Gastroesophageal sphincter (tissue), 4 donors: ENCODE results near the gene CNTNAP2. TPM values are rescaled to one million over a fixed set of nuclear protein-coding genes. Genes with fewer than 3 reads are reported as not detected.

Experiments
- ATAC-seq: fragments of 150-250 bp; one replicate; pipeline ENCODE4 v1.9.1; 2016; ENCODE audit warnings: mild to moderate bottlenecking, moderate library complexity
- H3K27ac ChIP-seq, 4 donors: fragments of 200-600 bp; sonication (generic) in 3 of 4; 1 replicate in 3 of 4; 2 replicates in 1 of 4; pipeline ENCODE4 v1.5.1; 2016 to 2019
- H3K27me3 ChIP-seq: fragments of 200-600 bp; sonication (generic); one replicate; pipeline ENCODE4 v1.5.1; 2019
- H3K36me3 ChIP-seq, 2 donors: fragments of 200-600 bp; sonication (generic); one replicate each; pipeline ENCODE4 v1.5.1; 2019; ENCODE audit warnings: control low read depth in 1 of 2
- H3K4me1 ChIP-seq, 3 donors: fragments of 200-600 bp; sonication (generic); 1 replicate in 2 of 3; 2 replicates in 1 of 3; pipeline ENCODE4 v1.5.1; 2016 to 2019; ENCODE audit warnings: control low read depth in 2 of 3
- H3K4me3 ChIP-seq, 2 donors: fragments of 200-600 bp; sonication (generic); one replicate each; pipeline ENCODE4 v1.5.1; 2019; ENCODE audit warnings: mild to moderate bottlenecking in 1 of 2, moderate library complexity in 1 of 2
- H3K9me3 ChIP-seq, 3 donors: fragments of 200-600 bp; sonication (generic); one replicate each; pipeline ENCODE4 v1.5.1; 2017 to 2019; ENCODE audit warnings: control low read depth in 2 of 3
- EP300 ChIP-seq: sonication (generic); formaldehyde crosslinking; IDR thresholded peaks from one replicate; pipeline ENCODE4 v1.6.1; 2017; ENCODE audit warnings: antibody characterized with exemption, mild to moderate bottlenecking
- POLR2A ChIP-seq, 2 donors: fragments of 450-650 bp; IDR thresholded peaks; one replicate each; pipeline ENCODE4 v1.6.1; 2017; ENCODE audit warnings: antibody characterized with exemption in 2 of 2, mild to moderate bottlenecking in 2 of 2, moderate library complexity in 1 of 2
- POLR2AphosphoS5 ChIP-seq: sonication (generic); formaldehyde crosslinking; IDR thresholded peaks from one replicate; pipeline ENCODE4 v1.6.1; 2017; ENCODE audit warnings: antibody characterized with exemption
- WGBS, 2 donors: methylation state at CpG; one replicate each; pipeline ENCODE4 v1.1.5; 2018; ENCODE audit warnings: low coverage in 1 of 2; 5-methylcytosine and 5-hydroxymethylcytosine counted together
- total RNA-seq, 4 donors: library from RNA; depleted of rRNA; stranded (reverse); fragments of >200 nt; gene quantifications; one replicate each; pipeline ENCODE4 v1.1.0, GENCODE V29; 2016
- TF ChIP-seq, protein P1 (sequence below), 4 experiments: fragments of 200-600 bp in 2 of 4; fragments of 450-650 bp in 2 of 4; sonication (generic) in 1 of 4; IDR thresholded peaks; one replicate each; pipeline ENCODE4 v1.5.1; 2017 to 2019; ENCODE audit warnings: antibody characterized with exemption in 4 of 4, mild to moderate bottlenecking in 2 of 4, moderate library complexity in 2 of 4

CNTNAP2 gene
- total RNA-seq, 4 donors from 2014 or later, result 1.5 to 8.9 (median 3.2) TPM

DNA sequence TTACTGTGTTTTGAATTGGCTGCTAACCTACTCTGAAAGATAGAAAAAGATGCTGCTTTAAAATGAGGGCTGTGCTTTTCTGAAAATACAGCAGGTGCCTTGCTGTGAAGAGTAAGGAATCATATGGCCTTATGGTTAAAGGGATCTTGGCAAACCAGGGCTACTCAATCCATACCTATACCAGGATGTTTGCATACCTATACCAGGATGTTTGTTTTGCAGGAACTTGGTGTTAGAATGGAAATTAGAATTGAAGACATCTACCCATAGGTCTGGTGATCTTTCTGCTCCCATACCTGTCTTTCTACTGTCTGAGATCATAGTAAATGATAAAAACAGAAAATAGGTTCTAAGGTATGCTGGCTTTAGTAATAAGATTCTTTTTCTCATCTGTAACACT, 2273.8 kb downstream of the CNTNAP2 start:
- H3K9me3 ChIP-seq, result no peaks in the 10 kb centered on the region
- H3K4me3 ChIP-seq, result no peak overlapping the region
- no peak for ATAC-seq
- peaks cover 0 to 1% (median 0%) of the 10 kb centered on the region in 3 donors for H3K4me1 ChIP-seq
- H3K36me3 ChIP-seq, result no peaks in the 10 kb centered on the region
- no peak for TF ChIP-seq POLR2A (IDR thresholded peaks at IDR 0.05)
- no peak overlapping the region for H3K27ac ChIP-seq
- no peaks in the 10 kb centered on the region for H3K27me3 ChIP-seq

DNA sequence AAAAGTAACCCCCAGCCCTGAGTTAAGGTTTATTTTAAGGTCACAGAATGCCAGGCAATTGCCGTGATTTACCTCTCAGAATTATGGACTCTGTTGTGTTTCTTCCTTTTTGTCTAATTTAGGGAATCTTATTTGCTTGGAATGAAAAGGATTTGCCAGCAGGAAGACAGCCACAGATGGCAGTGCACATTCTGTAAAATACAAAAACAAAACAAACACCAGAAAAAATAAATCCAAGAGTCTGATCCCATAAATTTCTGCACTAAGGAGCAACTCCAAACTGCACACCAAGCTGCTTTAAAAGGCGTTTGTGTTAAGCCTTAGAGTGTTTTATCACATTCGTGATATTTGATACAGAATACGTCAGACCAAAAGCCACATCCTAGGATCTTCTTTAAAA, 2275.0 kb downstream of the CNTNAP2 start:
- no peaks in the 10 kb centered on the region for H3K27me3 ChIP-seq
- no peak overlapping the region for H3K4me3 ChIP-seq
- H3K4me1 ChIP-seq, result no peaks in the 10 kb centered on the region
- ATAC-seq, result no peak
- WGBS, 2 donors, result 53 to 65% methylated on average over 4 of the region's 4 CpGs
- peak overlapping the region in 1 of 4 donors; percentile 39 for H3K27ac ChIP-seq
- no peaks in the 10 kb centered on the region for H3K36me3 ChIP-seq
- TF ChIP-seq, protein P1, sequence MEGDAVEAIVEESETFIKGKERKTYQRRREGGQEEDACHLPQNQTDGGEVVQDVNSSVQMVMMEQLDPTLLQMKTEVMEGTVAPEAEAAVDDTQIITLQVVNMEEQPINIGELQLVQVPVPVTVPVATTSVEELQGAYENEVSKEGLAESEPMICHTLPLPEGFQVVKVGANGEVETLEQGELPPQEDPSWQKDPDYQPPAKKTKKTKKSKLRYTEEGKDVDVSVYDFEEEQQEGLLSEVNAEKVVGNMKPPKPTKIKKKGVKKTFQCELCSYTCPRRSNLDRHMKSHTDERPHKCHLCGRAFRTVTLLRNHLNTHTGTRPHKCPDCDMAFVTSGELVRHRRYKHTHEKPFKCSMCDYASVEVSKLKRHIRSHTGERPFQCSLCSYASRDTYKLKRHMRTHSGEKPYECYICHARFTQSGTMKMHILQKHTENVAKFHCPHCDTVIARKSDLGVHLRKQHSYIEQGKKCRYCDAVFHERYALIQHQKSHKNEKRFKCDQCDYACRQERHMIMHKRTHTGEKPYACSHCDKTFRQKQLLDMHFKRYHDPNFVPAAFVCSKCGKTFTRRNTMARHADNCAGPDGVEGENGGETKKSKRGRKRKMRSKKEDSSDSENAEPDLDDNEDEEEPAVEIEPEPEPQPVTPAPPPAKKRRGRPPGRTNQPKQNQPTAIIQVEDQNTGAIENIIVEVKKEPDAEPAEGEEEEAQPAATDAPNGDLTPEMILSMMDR (IDR thresholded peaks at IDR 0.05), result no peak
- TF ChIP-seq POLR2A (IDR thresholded peaks at IDR 0.05) (no peak), EP300 (no peak), POLR2AphosphoS5 (no peak)
- no peaks in the 10 kb centered on the region for H3K9me3 ChIP-seq

DNA sequence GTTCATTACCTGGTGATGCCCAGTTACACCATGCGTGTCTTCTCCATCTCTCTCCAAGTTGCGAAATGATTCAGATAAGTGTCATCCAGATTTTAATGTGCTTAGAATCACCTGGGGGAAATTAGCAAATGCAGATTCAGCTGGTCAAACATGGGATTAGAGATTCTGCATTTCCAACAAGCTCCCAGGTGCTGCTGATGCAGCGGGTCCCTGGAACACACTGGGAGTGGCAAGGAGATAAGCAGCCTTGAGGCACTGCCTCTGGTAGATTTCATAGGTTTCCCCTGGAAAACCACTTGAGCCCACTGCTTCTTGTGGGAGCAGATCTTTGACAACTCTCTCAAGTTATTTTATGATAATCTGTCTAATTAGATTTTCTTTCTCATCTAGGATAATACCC, 2278.0 kb downstream of the CNTNAP2 start:
- no peak for ATAC-seq
- no peaks in the 10 kb centered on the region for H3K27me3 ChIP-seq
- H3K9me3 ChIP-seq, result no peaks in the 10 kb centered on the region
- TF ChIP-seq POLR2AphosphoS5 (no peak), POLR2A (IDR thresholded peaks at IDR 0.05) (no peak), EP300 (no peak)
- H3K4me1 ChIP-seq, result peaks cover 0 to 12% (median 0%) of the 10 kb centered on the region in 3 donors
- WGBS, 2 donors, result 92 to 97% methylated on average over 2 to 3 of the region's 3 CpGs
- H3K27ac ChIP-seq, result no peak overlapping the region
- no peaks in the 10 kb centered on the region for H3K36me3 ChIP-seq
- H3K4me3 ChIP-seq, result no peak overlapping the region

- peaks cover 0 to 17% (median 0%) of the 10 kb centered on the region in 3 donors for H3K4me1 ChIP-seq
- H3K4me3 ChIP-seq, result no peak overlapping the region
- H3K36me3 ChIP-seq, result no peaks in the 10 kb centered on the region
- H3K27ac ChIP-seq, result no peak overlapping the region
- ATAC-seq, result no peak
- no peaks in the 10 kb centered on the region for H3K27me3 ChIP-seq
- WGBS, 2 donors, result 68 to 71% methylated on average over 2 to 4 of the region's 7 CpGs
- TF ChIP-seq, protein P1 (IDR thresholded peaks at IDR 0.05), result no peak
- TF ChIP-seq EP300 (no peak), POLR2A (IDR thresholded peaks at IDR 0.05) (no peak), POLR2AphosphoS5 (no peak)
- H3K9me3 ChIP-seq, result no peaks in the 10 kb centered on the region
These were observed 2278.8 kb downstream of the CNTNAP2 start for GRCh38 chr7:148395352-148395811.

DNA sequence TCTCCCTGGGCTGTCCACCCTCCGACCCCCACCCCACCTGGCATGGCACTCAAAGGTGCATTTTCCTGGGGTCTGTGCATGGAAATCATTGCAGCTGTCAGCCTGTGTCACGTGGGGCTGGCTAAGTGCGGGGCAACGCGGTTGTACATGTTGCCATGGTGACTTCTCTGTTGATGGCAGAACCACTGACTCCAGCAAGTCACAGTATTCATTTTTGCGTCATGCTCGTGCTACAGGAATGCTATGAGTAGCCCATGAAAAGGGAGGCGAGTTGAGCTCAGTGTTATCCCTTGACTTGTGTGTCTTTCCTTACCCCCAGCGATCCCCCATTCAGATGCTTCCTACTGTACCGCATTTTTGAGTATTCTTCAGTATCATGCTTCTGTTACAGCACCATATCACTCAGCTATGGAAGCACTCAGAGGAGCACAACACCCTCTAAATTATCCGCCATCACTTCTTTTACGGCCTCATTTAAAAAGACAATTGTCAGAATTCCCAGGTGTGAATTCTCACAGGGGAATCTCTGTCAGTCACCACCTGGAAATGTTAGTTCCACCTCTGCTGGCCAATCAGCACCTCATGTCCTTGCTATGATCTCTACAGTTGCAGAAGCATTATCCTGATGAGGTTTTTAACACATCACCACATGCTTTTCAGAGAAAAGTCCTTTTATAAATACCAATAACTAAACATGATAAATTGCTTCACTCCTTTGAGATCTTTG, 2279.6 kb downstream of the CNTNAP2 start:
- ATAC-seq, result no peak
- WGBS, 2 donors, result 60 to 63% methylated on average over 5 to 9 of the region's 12 CpGs
- TF ChIP-seq EP300, result no peak
- TF ChIP-seq POLR2AphosphoS5, result no peak
- TF ChIP-seq, protein P1 (IDR thresholded peaks at IDR 0.05), result no peak
- no peak for TF ChIP-seq POLR2A (IDR thresholded peaks at IDR 0.05)
- Histone ChIP-seq H3K36me3 (no peaks in the 10 kb centered on the region), H3K27ac (no peak overlapping the region), H3K27me3 (no peaks in the 10 kb centered on the region), H3K4me1 (peaks cover 0 to 17% (median 0%) of the 10 kb centered on the region in 3 donors), H3K9me3 (no peaks in the 10 kb centered on the region), H3K4me3 (no peak overlapping the region)

- Histone ChIP-seq H3K27ac (no peak overlapping the region), H3K4me1 (peaks cover 0 to 22% (median 0%) of the 10 kb centered on the region in 3 donors), H3K36me3 (no peaks in the 10 kb centered on the region), H3K27me3 (no peaks in the 10 kb centered on the region), H3K4me3 (no peak overlapping the region), H3K9me3 (no peaks in the 10 kb centered on the region)
- ATAC-seq, result no peak
- no peak for TF ChIP-seq POLR2A (IDR thresholded peaks at IDR 0.05)
- no peak for TF ChIP-seq EP300
- TF ChIP-seq, protein P1 (IDR thresholded peaks at IDR 0.05), result no peak
- WGBS, 2 donors, result 20 to 42% methylated on average over 1 of the region's 1 CpG
These were observed 2280.5 kb downstream of the CNTNAP2 start for GRCh38 chr7:148397056-148397455.
